Caco-2 (cell line): ENCODE data around the gene SNCG. TPM values are rescaled to one million over a fixed set of nuclear protein-coding genes. Genes with fewer than 3 reads are reported as not detected.

Source experiments
- total RNA-seq: library from RNA; stranded (reverse); gene quantifications from 2 replicates; pipeline ENCODE4 v1.2.3, GENCODE V29; 2022

SNCG gene
- total RNA-seq, 1 experiment from 2014 or later, result 0.45 TPM

Other genes starting within 250 kb of the SNCG start
- gene BMPR1A, start 202.0 kb upstream of the SNCG start, total RNA-seq, result 53.4 and 63.2 TPM in 2 replicates
- gene MMRN2, start 984 bp upstream of the SNCG start, total RNA-seq, result 0.21 and 0.64 TPM in 2 replicates
- 0.49 TPM in 1 of 2 replicates, not detected in the other for gene ADIRF, start 9.9 kb downstream of the SNCG start, total RNA-seq
- gene FAM25A, start 61.7 kb downstream of the SNCG start, total RNA-seq, result not detected in 2 replicates
- 767 and 787 TPM in 2 replicates for gene GLUD1, start 136.2 kb downstream of the SNCG start, total RNA-seq
- 49.3 and 51.0 TPM in 2 replicates for gene SHLD2, start 136.6 kb downstream of the SNCG start, total RNA-seq